T-helper 2 cell (primary cell): ENCODE results near the gene ZCCHC24.
"Not testable (repeated sequence)": the region's sequence is repeated elsewhere in the genome, so short reads cannot be mapped to it uniquely, and the experiment has no call there.

Experiments
- DNase-seq, 5 experiments: peaks; one replicate each; pipeline versions ENCODE4 v3.0.0 to v3.0.0-alpha.2; 2012 to 2022

ZCCHC24 gene

GRCh38 chr10:79472449-79472848 is 27.0 kb upstream of the ZCCHC24 start:
- no peak for DNase-seq

GRCh38 chr10:79471776-79472175 is 26.4 kb upstream of the ZCCHC24 start:
- no peak for DNase-seq

GRCh38 chr10:79470096-79470495 is 24.7 kb upstream of the ZCCHC24 start:
- DNase-seq = no peak

- DNase-seq = no peak
These were observed 23.6 kb upstream of the ZCCHC24 start for GRCh38 chr10:79468841-79469585.

GRCh38 chr10:79468015-79468560 is 22.7 kb upstream of the ZCCHC24 start:
- DNase-seq = no peak

- no peak for DNase-seq
These were observed 19.9 kb upstream of the ZCCHC24 start for GRCh38 chr10:79465341-79465740.

GRCh38 chr10:79463578-79464496 is 18.4 kb upstream of the ZCCHC24 start:
- no peak for DNase-seq

GRCh38 chr10:79460687-79461086 is 15.3 kb upstream of the ZCCHC24 start:
- no peak for DNase-seq

- DNase-seq = no peak
These were observed 13.8 kb upstream of the ZCCHC24 start for GRCh38 chr10:79459243-79459642.

GRCh38 chr10:79458483-79458882 is 13.1 kb upstream of the ZCCHC24 start:
- DNase-seq = no peak

- DNase-seq = no peak
These were observed 11.9 kb upstream of the ZCCHC24 start for GRCh38 chr10:79457256-79457785.

GRCh38 chr10:79454259-79454658 is 8.8 kb upstream of the ZCCHC24 start:
- no peak for DNase-seq

GRCh38 chr10:79453392-79453791 is 8.0 kb upstream of the ZCCHC24 start:
- DNase-seq = no peak

GRCh38 chr10:79452174-79452611 is 6.8 kb upstream of the ZCCHC24 start:
- no peak for DNase-seq

GRCh38 chr10:79451046-79451699 is 5.7 kb upstream of the ZCCHC24 start:
- no peak for DNase-seq

GRCh38 chr10:79449181-79450146 is 4.0 kb upstream of the ZCCHC24 start:
- no peak for DNase-seq

GRCh38 chr10:79448732-79449049 is 3.3 kb upstream of the ZCCHC24 start:
- DNase-seq = no peak

- DNase-seq = no peak
These were observed 2.7 kb upstream of the ZCCHC24 start for GRCh38 chr10:79447911-79448731.

- DNase-seq = not testable (repeated sequence)
These were observed 1.8 kb upstream of the ZCCHC24 start for GRCh38 chr10:79447249-79447648.

- DNase-seq = no peak
These were observed 1.3 kb upstream of the ZCCHC24 start for GRCh38 chr10:79446758-79447084.
